ENCODE data around the gene MYH7B. TPM values are rescaled to one million over a fixed set of nuclear protein-coding genes. Genes with fewer than 3 reads are reported as not detected.

Gene MYH7B
- total RNA-seq, 1 experiment from 2014 or later, result 0.07 TPM

GRCh38 chr20:34956751-34957472 is 1.2 kb downstream of the MYH7B start:
- no peak overlapping the region for H3K27ac Mint-ChIP-seq (ENCODE audit: low read depth, unreplicated experiment)
- no peaks in the 10 kb centered on the region for H3K9me3 Mint-ChIP-seq (ENCODE audit: unreplicated experiment)
- ChIA-PET POLR2A (interaction anchor here (1.1 to 6.3 kb wide), 9 partner anchors 28 to 191 kb away, joined by 3 to 116 read pairs (median 7); partner anchors contain the start of genes ACSS2, EDEM2 and GGT7), CTCF (interaction anchor here (0.5 to 13.1 kb wide), 10 partner anchors 13 to 313 kb away, joined by 3 to 279 read pairs (median 3); partner anchors contain the start of genes ACSS2 and GGT7)
- H3K36me3 Mint-ChIP-seq (ENCODE audit: insufficient read depth, unreplicated experiment), result peaks cover 1% of the 10 kb centered on the region
- intact Hi-C loops (cut with micrococcal nuclease), result loop anchor here (5.0 kb wide), 1 partner anchor 125 kb away; no protein-coding TSS in a partner anchor
- no peak for TF ChIP-seq CTCF (IDR thresholded peaks at IDR 0.05; ENCODE audit: unreplicated experiment)
- H3K4me1 Mint-ChIP-seq (ENCODE audit: insufficient read depth, unreplicated experiment), result peaks cover 21% of the 10 kb centered on the region
- H3K27me3 Mint-ChIP-seq (ENCODE audit: insufficient read depth, unreplicated experiment), result no peaks in the 10 kb centered on the region
- no TSS peak for BruUV-seq (replicated peaks)
- no peak overlapping the region for H3K4me3 Mint-ChIP-seq (ENCODE audit: unreplicated experiment)
- no peak for DNase-seq (ENCODE audit: unreplicated experiment)

- BruUV-seq (replicated peaks), result no TSS peak
- POLR2A ChIA-PET, result interaction anchor here (0.8 to 1.3 kb wide), 2 partner anchors 9 to 88 kb away, joined by 3 to 4 read pairs; partner anchors contain the start of genes ACSS2, GSS and MYH7B
- CTCF ChIA-PET, result interaction anchor here (0.8 to 3.1 kb wide), 2 partner anchors 70 to 89 kb away, joined by 5 to 33 read pairs; partner anchors contain the start of gene ACSS2
- H3K4me3 Mint-ChIP-seq (ENCODE audit: unreplicated experiment), result no peak overlapping the region
- no peaks in the 10 kb centered on the region for H3K9me3 Mint-ChIP-seq (ENCODE audit: unreplicated experiment)
- no peak for TF ChIP-seq CTCF (IDR thresholded peaks at IDR 0.05; ENCODE audit: unreplicated experiment)
- no peak overlapping the region for H3K27ac Mint-ChIP-seq (ENCODE audit: low read depth, unreplicated experiment)
- H3K27me3 Mint-ChIP-seq (ENCODE audit: insufficient read depth, unreplicated experiment), result no peaks in the 10 kb centered on the region
- no peaks in the 10 kb centered on the region for H3K36me3 Mint-ChIP-seq (ENCODE audit: insufficient read depth, unreplicated experiment)
- no peak for DNase-seq (ENCODE audit: unreplicated experiment)
- intact Hi-C loops (cut with micrococcal nuclease), result no loop called here
- H3K4me1 Mint-ChIP-seq (ENCODE audit: insufficient read depth, unreplicated experiment), result no peaks in the 10 kb centered on the region
Measured at GRCh38 chr20:34964486-34964885, 8.8 kb downstream of the MYH7B start.

- Mint-ChIP-seq H3K9me3 (ENCODE audit: unreplicated experiment) (no peaks in the 10 kb centered on the region), H3K36me3 (ENCODE audit: insufficient read depth, unreplicated experiment) (no peaks in the 10 kb centered on the region), H3K4me1 (ENCODE audit: insufficient read depth, unreplicated experiment) (no peaks in the 10 kb centered on the region), H3K27ac (ENCODE audit: low read depth, unreplicated experiment) (no peak overlapping the region), H3K27me3 (ENCODE audit: insufficient read depth, unreplicated experiment) (no peaks in the 10 kb centered on the region), H3K4me3 (ENCODE audit: unreplicated experiment) (no peak overlapping the region)
- ChIA-PET CTCF (no interaction called here), POLR2A (no interaction called here)
- no peak for TF ChIP-seq CTCF (IDR thresholded peaks at IDR 0.05; ENCODE audit: unreplicated experiment)
- no TSS peak for BruUV-seq (replicated peaks)
- intact Hi-C loops (cut with micrococcal nuclease), result no loop called here
- no peak for DNase-seq (ENCODE audit: unreplicated experiment)
Measured at GRCh38 chr20:34965051-34965450, 9.4 kb downstream of the MYH7B start.

GRCh38 chr20:34967421-34967820 is 11.8 kb downstream of the MYH7B start:
- ChIA-PET POLR2A (interaction anchor here (1.2 kb wide), 1 partner anchor 42 kb away, joined by 4 read pairs; no protein-coding TSS in a partner anchor), CTCF (interaction anchor here (0.6 to 1.7 kb wide), 5 partner anchors 8 to 141 kb away, joined by 3 to 6 read pairs (median 3); partner anchors contain the start of genes GSS and MYH7B)
- no peak for DNase-seq (ENCODE audit: unreplicated experiment)
- Mint-ChIP-seq H3K27me3 (ENCODE audit: insufficient read depth, unreplicated experiment) (no peaks in the 10 kb centered on the region), H3K9me3 (ENCODE audit: unreplicated experiment) (no peaks in the 10 kb centered on the region), H3K36me3 (ENCODE audit: insufficient read depth, unreplicated experiment) (no peaks in the 10 kb centered on the region), H3K4me1 (ENCODE audit: insufficient read depth, unreplicated experiment) (no peaks in the 10 kb centered on the region), H3K27ac (ENCODE audit: low read depth, unreplicated experiment) (no peak overlapping the region), H3K4me3 (ENCODE audit: unreplicated experiment) (no peak overlapping the region)
- intact Hi-C loops (cut with micrococcal nuclease), result no loop called here
- BruUV-seq (replicated peaks), result no TSS peak
- TF ChIP-seq CTCF (IDR thresholded peaks at IDR 0.05; ENCODE audit: unreplicated experiment), result no peak
